Stimulated activated CD4-positive, alpha-beta T cell treated with anti-CD3 and anti-CD28 coated beads, Interleukin-4, amount 100 ng/mL, for 4 hours (primary cell): ENCODE data around the gene MFSD6.
"Not testable (repeated sequence)": the region's sequence is repeated elsewhere in the genome, so short reads cannot be mapped to it uniquely, and the experiment has no call there.

ENCODE experiments used
- DNase-seq, 2 experiments: peaks; one replicate each; pipeline ENCODE4 v3.0.0-alpha.2; 2020

MFSD6 gene

DNA sequence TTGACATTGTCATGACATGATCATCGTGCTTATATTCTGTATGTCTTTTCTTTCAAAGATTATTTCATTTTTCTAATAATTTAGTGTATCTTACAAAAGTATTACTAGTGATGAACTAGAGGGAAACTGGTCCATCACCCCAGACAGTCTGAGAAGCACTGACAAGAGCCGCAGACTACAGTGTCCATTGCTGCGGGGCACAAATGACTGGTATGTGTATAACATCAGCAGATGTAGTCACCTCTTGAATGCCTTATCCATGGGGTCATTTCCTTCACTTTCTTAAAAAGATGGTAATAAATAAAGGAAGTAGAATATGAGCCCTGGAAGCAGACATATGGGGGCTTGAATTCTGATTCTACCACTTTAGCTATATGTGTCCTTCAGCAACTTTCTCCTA lies 96.8 kb downstream of the MFSD6 start:
- no peak for DNase-seq

DNA sequence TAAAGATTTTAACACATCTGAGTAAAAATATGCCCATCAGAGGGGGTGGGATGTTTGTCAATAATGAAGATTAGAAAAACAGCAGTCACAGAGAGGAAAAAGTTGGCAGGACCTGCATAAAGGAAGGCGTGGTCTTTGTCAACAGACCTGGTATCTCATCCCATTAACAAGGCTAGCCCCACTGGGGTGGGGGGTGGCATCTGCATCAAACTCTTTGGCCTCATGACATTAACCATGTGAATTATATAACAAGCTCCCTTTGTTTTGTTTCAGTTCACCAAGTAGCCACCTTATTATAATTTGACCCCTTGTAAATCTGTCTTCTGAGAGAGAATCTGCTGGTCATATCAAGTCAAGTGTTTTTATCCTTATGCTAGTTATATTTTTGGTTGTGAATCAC lies 97.5 kb downstream of the MFSD6 start:
- DNase-seq: no peak

DNA sequence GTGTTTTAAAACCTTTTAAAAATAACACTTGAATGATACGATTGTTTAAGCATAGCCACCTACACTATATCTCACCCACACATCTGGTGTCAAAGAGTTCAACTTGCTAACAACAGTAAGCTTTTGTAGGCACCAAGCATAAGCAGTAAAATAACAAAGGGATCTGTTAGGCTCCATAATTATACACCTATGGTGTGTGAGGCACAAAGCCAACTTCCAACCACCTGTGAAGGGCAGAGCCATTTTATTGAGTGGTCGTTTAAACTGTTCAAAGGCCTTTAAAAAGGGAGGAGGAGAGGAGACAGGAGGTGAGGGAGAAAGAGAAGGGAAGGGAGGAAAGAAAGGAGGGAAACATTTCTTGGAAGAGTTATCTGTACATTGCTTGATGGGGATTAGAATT lies 98.5 kb downstream of the MFSD6 start:
- no peak for DNase-seq

DNA sequence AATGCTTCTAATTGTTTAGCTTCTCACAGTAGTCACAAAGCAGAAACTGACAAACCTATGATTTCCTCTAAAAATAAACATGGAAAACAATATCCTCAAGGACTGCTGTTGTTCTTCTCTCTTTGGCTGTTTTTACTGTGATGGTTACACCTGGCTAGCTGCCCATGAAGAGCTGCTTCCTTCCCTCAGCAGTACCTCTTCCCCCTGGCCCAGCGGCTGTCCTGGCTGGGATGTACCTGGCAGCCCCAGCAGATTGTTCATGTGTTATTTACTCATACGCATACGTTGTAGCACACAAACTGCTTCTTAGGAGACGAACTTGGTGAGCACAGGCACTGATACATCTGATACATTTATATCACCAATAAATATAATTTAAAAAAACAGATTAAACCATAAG lies 99.0 kb downstream of the MFSD6 start:
- DNase-seq: no peak

DNA sequence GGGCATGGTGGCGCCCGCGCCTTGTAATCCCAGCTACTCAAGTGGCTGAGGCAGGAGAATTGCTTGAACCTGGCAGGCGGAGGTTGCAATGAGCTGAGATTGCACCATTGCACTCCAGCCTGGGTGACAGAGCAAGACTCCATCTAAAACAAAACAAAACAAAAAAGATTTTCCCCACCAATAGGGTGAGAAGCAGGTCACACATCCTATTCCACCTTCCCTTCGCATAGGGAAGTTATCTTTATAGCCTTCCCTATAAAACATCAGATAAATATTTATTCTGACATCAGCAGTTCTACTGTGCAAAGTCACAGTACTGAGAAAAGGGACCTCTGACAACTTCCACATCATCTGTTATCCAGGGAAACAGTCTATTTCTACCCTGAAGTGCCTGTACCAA lies 101.7 kb downstream of the MFSD6 start:
- DNase-seq: not testable (repeated sequence)

DNA sequence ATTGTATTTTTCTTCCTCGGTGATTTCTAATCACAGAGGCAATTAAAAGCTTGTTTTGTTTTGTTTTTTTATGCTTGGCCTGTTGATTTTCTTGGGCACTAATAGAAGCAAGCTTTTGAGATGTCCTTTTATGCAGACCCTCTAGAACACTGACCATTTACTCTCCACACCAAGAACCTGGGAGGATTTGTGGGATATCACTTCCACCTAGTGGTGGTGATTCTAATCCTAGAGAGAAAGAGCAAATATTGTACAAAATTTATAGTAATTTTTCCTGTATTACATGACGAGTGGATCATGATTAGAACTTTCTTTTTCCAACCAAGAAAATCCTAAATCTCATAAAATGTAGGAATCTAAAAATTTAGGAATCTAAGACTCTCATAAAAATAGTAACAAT lies 102.9 kb downstream of the MFSD6 start:
- no peak for DNase-seq

DNA sequence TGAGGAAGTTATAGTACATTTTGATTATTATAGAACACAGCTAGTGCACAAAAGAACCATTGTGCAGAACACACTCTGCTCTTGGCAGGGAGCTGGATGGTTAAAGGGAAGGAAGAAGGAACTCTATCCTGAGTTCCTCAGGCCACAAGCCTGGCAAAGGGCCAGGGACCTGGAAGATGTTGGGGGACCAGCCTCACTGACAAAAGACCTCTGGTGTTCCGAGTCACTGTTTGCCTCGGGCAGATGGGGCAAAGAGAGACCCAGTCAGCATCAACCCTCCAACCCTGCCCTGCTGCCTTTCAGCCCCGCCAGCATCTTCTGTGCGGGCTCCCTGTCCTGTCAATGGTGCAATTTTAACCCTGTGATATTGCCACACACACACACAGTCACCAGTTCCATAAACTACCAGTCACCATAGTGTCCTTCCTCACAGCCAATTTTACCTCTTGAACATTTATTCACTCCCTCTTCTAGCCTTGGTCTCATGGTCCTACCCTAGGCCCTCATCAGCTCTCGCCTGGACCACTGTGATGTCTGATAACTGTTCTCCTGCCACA lies 104.5 kb downstream of the MFSD6 start:
- no peak for DNase-seq

DNA sequence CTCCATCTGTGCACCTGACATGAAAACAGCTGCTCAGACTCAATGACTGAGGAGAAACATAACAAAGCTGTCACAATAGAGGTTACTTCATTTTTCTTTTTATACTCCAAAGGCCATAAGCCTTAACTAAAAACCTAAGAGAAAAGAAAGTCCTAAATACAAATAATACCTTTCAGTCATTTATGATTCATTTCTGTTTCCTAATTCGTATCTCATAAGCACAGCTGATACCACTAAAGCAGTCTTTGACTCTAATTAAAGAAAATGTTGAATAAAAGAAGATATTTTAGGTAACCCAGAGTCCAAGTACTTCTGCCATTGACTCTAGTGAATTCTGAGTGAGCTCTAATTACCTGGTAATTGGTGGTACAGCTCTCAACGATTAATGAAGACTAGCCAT lies 105.7 kb downstream of the MFSD6 start:
- no peak for DNase-seq

DNA sequence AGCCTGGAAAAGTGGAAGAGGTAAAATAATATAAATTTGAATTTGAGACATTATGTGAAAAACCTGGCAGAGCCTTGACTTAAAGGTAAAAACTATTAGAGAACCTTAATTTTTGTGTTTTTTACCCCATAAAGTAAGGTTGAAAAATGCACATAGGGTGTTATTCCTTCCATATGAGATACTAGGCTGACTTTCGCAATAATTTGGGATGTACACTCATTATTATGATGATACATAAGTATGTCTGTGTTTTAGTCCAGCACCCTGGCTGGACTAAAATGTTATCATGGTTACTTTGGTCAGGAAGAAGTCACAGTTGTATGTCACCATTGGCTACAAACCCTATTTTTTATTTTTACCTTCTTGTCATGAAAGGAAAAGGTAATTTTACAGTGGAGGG lies 106.5 kb downstream of the MFSD6 start:
- no peak for DNase-seq

DNA sequence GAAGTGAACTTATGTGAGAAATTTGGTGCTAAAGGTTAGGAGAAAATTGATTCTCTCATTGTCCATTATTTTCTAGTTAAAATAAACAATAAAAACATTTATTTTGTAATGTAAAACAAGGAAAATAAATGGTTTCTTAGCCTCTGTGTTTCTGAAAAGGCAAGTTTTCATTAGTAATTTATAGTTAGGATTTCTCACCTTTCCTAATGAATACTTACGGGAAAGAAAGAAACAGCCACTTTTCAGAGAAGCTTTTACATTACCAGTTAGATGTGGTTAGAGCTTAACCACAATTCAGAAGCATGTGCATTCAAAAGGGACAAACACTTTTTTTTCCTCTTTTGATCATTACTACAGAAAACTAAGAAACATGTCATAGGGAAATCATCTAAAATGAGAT lies 107.5 kb downstream of the MFSD6 start:
- DNase-seq: no peak

DNA sequence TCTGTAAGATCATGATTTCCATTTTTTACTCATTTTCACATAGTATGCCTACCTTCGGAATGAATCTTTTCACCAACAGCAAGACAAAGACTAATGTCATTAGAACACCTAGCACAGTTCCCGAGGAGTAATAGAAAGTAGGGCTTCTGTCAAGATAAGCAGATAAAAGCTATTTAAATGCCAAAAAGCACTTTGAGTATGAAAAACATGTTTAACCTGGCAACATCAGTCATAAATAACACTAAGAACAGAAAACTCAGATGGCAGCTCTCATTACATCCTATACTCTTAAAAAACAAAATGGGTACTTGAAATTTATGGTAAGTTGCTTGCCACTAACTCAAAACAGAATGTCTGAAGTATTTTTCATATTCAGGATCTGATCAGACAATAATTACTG lies 109.3 kb downstream of the MFSD6 start:
- no peak for DNase-seq

DNA sequence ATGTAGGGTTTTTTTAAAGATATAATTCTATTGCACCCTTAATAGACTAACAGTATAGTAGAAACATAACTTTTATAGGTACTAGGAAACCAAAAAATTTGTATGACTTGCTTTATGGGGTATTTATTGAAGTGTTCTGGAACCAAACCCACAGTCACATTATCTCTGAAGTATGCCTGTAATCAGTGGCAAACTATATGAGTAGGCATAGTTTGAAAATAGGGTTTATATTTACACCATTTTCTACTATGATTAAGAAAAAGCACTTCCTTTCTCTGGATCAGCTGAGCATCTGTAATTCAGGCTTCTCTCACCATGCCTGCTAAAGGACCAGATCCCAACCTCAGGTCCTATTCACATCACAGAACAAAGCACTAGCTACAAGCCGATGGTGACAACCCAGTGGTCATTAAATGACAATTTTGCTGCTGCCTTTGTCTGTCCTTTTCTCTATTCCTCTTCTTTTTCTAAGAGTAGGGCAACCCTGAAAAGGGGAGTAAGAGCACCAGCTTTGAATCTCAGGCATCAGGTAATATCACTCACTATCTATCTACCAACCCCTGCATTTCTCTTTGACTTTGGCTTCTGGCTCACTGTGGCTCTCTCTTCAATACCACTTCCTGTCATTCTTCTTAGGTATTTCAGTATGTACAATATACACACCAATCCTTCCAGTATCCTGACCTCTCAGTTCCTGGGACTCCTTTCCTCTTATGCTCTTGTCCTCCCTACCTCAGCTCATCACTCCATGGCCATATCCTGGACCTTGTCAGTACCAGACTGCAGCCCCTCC lies 112.0 kb downstream of the MFSD6 start:
- no peak for DNase-seq

DNA sequence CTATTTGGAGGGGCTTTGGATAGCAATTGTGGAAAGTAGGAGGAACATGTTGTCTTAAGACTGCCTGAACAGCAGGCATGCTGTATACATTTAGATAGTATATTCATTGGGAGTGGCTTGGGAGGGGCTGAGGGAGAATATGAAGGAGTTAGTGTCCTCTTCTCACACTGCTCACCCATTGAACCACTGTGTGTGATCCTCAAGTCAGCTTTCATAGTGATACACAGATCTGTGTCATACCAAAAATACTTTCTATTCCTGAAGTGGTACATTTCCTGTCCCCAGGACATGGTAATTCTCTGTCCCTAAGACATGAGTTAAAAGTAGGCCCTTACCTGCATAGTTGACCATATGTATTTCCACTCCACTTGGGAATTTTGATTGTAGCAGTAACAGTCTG lies 116.8 kb downstream of the MFSD6 start:
- no peak for DNase-seq

DNA sequence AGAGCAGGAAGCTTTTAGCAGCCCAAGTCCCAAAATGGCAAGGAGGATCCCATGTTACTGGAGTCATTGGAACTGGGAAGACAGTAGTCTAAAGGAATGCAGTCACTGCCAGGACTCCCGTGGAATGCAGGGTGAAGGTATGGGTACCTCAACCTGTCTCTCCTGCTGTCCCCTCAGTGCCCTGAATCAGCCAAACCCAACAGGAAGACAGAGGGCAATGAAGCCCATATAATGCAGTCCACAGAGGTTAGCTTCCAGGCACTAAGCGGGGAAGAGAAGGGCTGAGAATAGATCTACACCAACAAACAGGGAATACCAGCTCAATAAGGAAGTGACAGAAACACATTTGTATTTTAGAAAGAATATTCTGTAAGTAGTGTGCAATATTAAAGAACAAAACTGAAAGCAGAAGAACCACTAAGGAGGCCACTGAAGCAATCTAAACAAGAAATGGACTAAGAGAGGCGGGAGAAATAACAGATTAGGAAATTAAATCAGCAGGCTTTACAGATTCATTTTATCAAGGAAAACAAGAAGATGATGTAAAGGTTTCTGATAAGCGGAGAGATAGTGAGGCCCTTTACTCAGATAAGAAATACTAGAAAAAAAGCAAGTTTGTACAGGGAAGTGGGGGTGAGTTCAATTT lies 118.1 kb downstream of the MFSD6 start:
- DNase-seq: no peak

DNA sequence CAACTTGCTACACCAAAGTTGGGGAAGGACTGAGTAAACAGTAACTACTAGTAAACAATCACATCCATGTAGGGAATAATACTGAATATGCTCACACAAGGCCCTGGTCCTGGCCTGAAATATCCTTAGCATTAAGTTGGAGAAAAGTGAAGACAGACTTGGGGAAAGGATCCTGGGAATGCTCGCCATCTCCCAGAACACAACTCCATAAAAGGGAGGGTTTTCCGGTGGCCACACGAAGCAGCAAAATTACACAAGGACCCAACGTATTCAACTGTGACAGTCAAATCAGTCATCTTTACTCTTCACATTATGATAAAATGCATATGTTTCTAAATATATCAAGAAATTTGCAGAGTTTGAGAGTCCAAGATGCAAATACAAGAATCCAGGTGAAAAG lies 119.1 kb downstream of the MFSD6 start:
- no peak for DNase-seq

DNA sequence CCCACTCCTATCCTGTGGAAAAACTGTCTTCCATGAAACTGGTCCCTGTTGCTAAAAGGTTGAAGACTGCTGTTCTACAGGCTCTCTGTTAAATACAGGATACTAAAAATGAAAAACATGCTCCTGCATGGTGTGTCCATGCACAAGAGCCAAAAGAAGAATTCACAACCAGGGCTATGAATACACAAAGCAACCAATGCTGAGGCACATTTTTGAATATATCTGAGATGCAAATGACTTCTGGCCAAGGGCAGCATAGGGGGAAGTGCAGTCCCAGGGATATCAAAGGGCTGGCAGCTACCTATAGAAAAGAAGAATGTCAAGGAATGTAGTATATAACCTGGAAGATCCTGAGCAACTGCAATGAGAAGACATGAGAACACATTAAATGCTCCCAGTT lies 119.8 kb downstream of the MFSD6 start:
- DNase-seq: no peak

DNA sequence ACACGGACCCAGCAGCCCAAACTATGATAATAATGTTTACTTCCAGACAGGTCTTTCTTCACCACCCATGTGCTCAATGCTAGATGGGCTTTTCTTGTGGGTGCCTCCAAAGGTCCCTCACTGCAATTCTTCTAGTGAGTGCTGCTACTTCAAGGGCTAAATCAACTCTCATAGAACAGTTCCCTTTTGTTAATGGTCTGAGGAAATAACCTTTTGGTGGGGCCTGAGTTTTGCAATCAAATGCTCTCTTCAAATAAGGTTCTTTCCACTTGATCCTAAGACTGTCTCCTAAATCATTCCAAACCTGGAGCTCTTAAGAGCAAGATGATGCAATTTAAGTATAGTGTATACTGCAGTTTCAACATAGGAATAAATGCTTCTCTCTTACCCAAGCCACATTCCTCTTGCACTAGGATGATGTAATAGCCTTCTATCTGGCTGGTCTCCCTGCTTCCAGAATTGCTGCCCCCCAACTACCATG lies 120.4 kb downstream of the MFSD6 start:
- DNase-seq: no peak

DNA sequence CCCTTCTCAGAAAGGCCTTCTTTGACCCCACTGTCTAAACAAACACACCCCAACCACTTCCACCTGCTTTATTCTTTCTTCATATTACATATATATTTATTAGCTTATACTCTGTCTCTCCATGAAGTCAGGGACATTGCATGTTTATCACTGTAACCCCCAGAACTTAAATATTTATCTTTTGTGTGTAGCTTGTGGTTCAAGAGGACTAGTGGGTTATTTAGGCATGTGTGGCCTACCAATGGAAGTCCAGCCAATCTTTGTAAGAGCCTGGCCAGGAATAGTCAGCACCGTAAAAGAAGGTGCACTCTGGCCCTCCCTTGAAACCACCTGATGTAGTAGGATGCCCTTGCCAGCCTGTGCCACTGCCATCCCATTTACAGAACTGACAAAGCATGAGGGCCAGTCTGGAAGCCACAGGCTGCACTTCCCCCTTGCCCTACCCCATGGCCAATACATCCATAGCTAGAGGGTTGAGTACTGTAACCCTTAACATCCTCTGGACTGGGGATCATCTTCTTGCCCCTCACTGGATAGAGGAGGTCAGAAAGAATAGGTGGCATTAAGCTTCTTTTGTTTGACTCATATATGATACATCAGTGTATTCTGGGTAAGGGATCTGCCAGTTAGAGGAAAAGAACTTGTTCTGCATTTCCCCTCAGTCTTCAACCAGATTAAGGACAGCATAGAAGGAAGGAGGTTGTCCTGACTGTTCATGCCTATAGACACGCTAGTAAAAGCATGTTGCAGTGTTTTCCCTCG lies 121.5 kb downstream of the MFSD6 start:
- DNase-seq: no peak

DNA sequence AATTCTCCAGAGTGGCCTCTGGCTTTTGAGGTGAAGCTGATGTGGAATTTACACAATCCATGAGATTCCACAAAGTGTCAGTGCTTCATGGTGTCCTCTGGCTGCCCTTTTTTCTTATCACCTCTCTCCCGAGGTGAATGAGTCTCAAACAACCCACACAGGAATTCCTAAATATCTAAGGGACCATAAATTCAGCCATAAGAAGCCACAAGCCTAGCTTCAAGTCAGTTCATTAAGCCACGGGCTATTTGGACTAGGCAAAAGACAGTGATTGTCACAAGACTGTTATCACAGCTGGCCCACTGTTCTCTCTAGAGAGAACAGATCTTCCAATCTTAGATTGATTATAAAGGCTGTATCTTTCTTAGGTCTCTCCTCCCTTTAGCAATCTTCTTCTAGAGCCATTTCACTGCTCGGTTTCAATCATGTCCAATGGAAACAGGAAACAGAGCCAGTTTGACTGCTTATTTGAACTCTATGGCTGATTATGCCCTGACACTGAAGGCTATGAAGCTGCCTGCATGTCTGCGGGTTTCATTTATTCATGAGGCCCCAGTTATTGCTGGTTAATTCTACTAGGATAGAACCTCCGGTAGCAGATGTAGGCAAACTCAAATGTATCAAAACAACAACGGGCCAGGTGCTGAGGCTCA lies 122.2 kb downstream of the MFSD6 start:
- DNase-seq: no peak

DNA sequence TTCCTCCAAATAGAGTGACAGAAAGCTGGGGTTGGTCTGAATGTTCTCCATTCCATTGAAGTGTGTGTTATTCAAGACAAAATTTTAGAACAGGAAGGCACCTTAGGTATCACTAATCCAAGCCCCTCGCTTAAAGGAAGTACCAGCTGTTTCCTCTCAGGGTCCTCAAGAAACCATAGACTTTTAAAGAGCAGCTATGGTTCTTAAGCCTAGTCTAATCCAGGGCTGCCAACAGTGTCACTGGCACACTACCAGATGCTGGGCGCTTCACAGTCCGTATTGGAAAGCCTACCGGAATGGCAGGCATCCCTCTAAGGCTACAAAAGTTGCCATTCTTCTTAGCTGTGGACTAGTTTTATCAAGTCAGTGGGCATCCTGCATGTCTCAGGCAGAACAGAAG lies 124.4 kb downstream of the MFSD6 start:
- DNase-seq: no peak

DNA sequence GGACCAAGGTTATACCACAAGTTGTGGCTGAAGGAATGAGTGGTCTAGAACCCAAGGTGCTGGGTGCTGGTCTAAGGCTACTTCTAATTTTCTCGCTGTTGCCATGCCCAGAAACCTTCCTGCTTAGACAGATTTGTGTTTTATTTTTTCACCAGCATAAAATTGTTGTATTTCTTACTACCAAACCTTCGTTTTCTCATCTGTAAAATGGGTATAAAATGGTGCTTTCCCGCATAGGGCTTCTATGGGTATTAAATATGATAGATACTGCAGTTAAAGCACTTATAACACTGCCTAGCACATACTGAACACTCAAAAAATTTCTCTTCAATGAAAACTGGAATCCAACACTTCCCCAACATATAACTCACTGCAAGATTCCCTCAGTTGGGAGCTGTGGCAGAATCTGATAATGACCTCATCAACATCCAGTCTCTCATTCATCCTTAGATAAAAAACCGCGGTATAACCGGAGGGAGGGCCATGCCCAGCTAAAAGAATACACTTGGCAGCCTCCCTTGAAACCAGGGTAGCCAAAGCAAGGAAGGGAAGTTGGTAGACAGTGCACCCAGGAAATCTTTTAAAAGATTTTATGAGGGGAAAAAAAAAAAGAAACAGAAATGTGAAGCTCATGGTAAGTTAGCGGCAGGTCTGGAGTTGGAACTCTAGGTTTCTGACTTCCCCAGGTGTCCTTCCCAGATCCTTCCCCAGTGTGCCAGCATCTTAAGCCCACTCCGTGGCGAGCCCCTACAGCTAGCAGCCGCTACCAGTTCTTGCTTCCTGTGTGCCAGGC lies 125.2 kb downstream of the MFSD6 start:
- no peak for DNase-seq

DNA sequence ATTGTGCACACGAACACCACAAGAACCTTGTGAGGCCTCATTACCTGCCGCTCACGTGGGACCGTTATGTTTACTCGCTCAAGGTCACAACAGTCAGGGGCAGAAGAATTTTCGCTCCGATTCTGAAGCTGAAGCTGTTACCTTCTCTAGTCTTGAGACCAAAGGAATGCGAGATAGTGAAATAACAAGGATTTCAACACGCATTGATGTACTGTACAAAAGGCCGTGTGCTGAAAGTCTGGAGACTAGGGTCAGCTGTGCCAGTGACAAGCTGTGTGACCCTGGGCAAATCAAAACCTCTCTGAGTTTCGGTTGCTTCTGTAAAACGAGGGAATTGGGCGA lies 125.8 kb downstream of the MFSD6 start:
- peak; percentile 36 to 58 for DNase-seq
